ENCODE data around the gene ELANE. TPM values are rescaled to one million over a fixed set of nuclear protein-coding genes. Genes with fewer than 3 reads are reported as not detected.
A peak's percentile ranks its signal among the peaks of the same experiment; 100 is the strongest.

The ELANE gene
- total and polyA plus RNA-seq, 9 of the 15 experiments (the other 6 are each of a cell fraction or from before 2014, with no cell fraction given): not detected

- TF ChIP-seq, protein P1, sequence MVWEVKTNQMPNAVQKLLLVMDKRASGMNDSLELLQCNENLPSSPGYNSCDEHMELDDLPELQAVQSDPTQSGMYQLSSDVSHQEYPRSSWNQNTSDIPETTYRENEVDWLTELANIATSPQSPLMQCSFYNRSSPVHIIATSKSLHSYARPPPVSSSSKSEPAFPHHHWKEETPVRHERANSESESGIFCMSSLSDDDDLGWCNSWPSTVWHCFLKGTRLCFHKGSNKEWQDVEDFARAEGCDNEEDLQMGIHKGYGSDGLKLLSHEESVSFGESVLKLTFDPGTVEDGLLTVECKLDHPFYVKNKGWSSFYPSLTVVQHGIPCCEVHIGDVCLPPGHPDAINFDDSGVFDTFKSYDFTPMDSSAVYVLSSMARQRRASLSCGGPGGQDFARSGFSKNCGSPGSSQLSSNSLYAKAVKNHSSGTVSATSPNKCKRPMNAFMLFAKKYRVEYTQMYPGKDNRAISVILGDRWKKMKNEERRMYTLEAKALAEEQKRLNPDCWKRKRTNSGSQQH (CRISPR knock-in tag; IDR thresholded peaks at IDR 0.05): no peak
- TF ChIP-seq TAL1 (IDR thresholded peaks at IDR 0.05): no peak
- TF ChIP-seq CAMTA2 (CRISPR knock-in tag; conservative IDR thresholded peaks at IDR 0.05): no peak
- TF ChIP-seq PRDM10 (IDR thresholded peaks at IDR 0.05; ENCODE audit: partially characterized antibody): no peak
- TF ChIP-seq IFI16 (CRISPR knock-in tag; IDR thresholded peaks at IDR 0.05): no peak
- peak; percentile 55; the same call in 1 of the 2 replicates for TF ChIP-seq ZNF384 (IDR thresholded peaks at IDR 0.05; ENCODE audit: low read depth, low read length)
- TF ChIP-seq MAZ (CRISPR knock-in tag; conservative IDR thresholded peaks at IDR 0.05 in 1 of 2, IDR thresholded peaks at IDR 0.05 in 1 of 2): peak; percentile 65 to 75; a peak in 3 of 4 replicates
- TF ChIP-seq U2AF2 (optimal IDR thresholded peaks at IDR 0.05; ENCODE audit: low read depth, low read length): no peak
- no peak for TF ChIP-seq ZNF140 (CRISPR knock-in tag; IDR thresholded peaks at IDR 0.05)
- TF ChIP-seq ZNF347 (CRISPR knock-in tag; IDR thresholded peaks at IDR 0.05; ENCODE audit: low read depth): no peak
- TF ChIP-seq BACH1 (tag; IDR thresholded peaks at IDR 0.05): no peak
- no peak for TF ChIP-seq THRAP3 (IDR thresholded peaks at IDR 0.05; ENCODE audit: borderline replicate concordance)
- no peak for TF ChIP-seq PCBP2 (IDR thresholded peaks at IDR 0.05; ENCODE audit: low read depth, low read length, poor library complexity, severe bottlenecking)
- no peak for TF ChIP-seq ZNF324 (CRISPR knock-in tag; IDR thresholded peaks at IDR 0.05)
- no peak for TF ChIP-seq CBX2 (IDR thresholded peaks at IDR 0.05; ENCODE audit: insufficient read depth, low read length, poor library complexity, severe bottlenecking)
- TF ChIP-seq, protein P2, sequence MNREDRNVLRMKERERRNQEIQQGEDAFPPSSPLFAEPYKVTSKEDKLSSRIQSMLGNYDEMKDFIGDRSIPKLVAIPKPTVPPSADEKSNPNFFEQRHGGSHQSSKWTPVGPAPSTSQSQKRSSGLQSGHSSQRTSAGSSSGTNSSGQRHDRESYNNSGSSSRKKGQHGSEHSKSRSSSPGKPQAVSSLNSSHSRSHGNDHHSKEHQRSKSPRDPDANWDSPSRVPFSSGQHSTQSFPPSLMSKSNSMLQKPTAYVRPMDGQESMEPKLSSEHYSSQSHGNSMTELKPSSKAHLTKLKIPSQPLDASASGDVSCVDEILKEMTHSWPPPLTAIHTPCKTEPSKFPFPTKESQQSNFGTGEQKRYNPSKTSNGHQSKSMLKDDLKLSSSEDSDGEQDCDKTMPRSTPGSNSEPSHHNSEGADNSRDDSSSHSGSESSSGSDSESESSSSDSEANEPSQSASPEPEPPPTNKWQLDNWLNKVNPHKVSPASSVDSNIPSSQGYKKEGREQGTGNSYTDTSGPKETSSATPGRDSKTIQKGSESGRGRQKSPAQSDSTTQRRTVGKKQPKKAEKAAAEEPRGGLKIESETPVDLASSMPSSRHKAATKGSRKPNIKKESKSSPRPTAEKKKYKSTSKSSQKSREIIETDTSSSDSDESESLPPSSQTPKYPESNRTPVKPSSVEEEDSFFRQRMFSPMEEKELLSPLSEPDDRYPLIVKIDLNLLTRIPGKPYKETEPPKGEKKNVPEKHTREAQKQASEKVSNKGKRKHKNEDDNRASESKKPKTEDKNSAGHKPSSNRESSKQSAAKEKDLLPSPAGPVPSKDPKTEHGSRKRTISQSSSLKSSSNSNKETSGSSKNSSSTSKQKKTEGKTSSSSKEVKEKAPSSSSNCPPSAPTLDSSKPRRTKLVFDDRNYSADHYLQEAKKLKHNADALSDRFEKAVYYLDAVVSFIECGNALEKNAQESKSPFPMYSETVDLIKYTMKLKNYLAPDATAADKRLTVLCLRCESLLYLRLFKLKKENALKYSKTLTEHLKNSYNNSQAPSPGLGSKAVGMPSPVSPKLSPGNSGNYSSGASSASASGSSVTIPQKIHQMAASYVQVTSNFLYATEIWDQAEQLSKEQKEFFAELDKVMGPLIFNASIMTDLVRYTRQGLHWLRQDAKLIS (CRISPR knock-in tag; IDR thresholded peaks at IDR 0.05): 0 out of 2 replicates have a peak, but pooled peaks have one; percentile 66
- peak; percentile 98 for TF ChIP-seq TBP (optimal IDR thresholded peaks at IDR 0.05; ENCODE audit: low read depth, low read length)
Measured at GRCh38 chr19:892894-893689, 41.0 kb downstream of the ELANE start, which contains the start of the genes MED16 and RNU6-9 (continued).
